ENCODE data around the gene PGR. TPM values are rescaled to one million over a fixed set of nuclear protein-coding genes. Genes with fewer than 3 reads are reported as not detected.
"Not testable (repeated sequence)": the region's sequence is repeated elsewhere in the genome, so short reads cannot be mapped to it uniquely, and the experiment has no call there.

PGR gene
- total RNA-seq, 1 donor from 2014 or later = 0.18 TPM

GRCh38 chr11:101019870-101020269 is 109.7 kb downstream of the PGR start:
- Histone ChIP-seq H3K79me2 (ENCODE audit: insufficient read depth, low read length) (no peaks in the 10 kb centered on the region), H3K27me3 (ENCODE audit: insufficient read depth, low read length) (peaks cover 2% of the 10 kb centered on the region), H4K20me1 (ENCODE audit: insufficient read depth, low read length) (no peaks in the 10 kb centered on the region), H3K9ac (ENCODE audit: low read length) (no peak overlapping the region), H3K9me3 (ENCODE audit: insufficient read depth, low read depth, low read length) (no peaks in the 10 kb centered on the region), H2AFZ (ENCODE audit: low read depth, low read length) (no peak overlapping the region), H3K4me1 (ENCODE audit: insufficient read depth, low read length) (no peaks in the 10 kb centered on the region), H3K36me3 (ENCODE audit: insufficient read depth, low read length) (no peaks in the 10 kb centered on the region), H3K4me2 (ENCODE audit: low read length) (no peak overlapping the region), H3K27ac (ENCODE audit: low read depth, low read length) (no peak overlapping the region), H3K4me3 (ENCODE audit: insufficient read depth, low read depth, low read length) (no peak overlapping the region)
- TF ChIP-seq EZH2 (IDR thresholded peaks at IDR 0.05; ENCODE audit: insufficient read depth, low read length) (no peak), CTCF (IDR thresholded peaks at IDR 0.05; ENCODE audit: insufficient read depth, low read depth, low read length) (no peak)
- Mint-ChIP-seq H3K36me3 (ENCODE audit: low read depth, unreplicated experiment) (no peaks in the 10 kb centered on the region), H3K4me3 (ENCODE audit: unreplicated experiment) (no peak overlapping the region), H3K4me1 (ENCODE audit: low read depth, unreplicated experiment) (no peaks in the 10 kb centered on the region), H3K27ac (ENCODE audit: unreplicated experiment) (no peak overlapping the region), H3K9me3 (ENCODE audit: unreplicated experiment) (no peaks in the 10 kb centered on the region), H3K27me3 (ENCODE audit: low read depth, unreplicated experiment) (no peaks in the 10 kb centered on the region)
- no peak for FAIRE-seq
- no peak for DNase-seq (ENCODE audit: low read depth)

- no peaks in the 10 kb centered on the region for H3K9me3 ChIP-seq (ENCODE audit: insufficient read depth, low read depth, low read length)
- no peak for TF ChIP-seq EZH2 (IDR thresholded peaks at IDR 0.05; ENCODE audit: insufficient read depth, low read length)
- TF ChIP-seq CTCF (IDR thresholded peaks at IDR 0.05; ENCODE audit: insufficient read depth, low read depth, low read length) = no peak
- H3K27ac Mint-ChIP-seq (ENCODE audit: unreplicated experiment) = no peak overlapping the region
These were observed 114.9 kb downstream of the PGR start for GRCh38 chr11:101014600-101015285.

GRCh38 chr11:101013702-101014101 is 115.9 kb downstream of the PGR start:
- H3K27me3 Mint-ChIP-seq (ENCODE audit: low read depth, unreplicated experiment); H3K27ac Mint-ChIP-seq (ENCODE audit: unreplicated experiment); DNase-seq (ENCODE audit: low read depth); H3K4me3 ChIP-seq (ENCODE audit: insufficient read depth, low read depth, low read length); H4K20me1 ChIP-seq (ENCODE audit: insufficient read depth, low read length); H2AFZ ChIP-seq (ENCODE audit: low read depth, low read length); FAIRE-seq; H3K4me1 ChIP-seq (ENCODE audit: insufficient read depth, low read length); H3K9ac ChIP-seq (ENCODE audit: low read length); H3K4me2 ChIP-seq (ENCODE audit: low read length); H3K79me2 ChIP-seq (ENCODE audit: insufficient read depth, low read length); H3K4me3 Mint-ChIP-seq (ENCODE audit: unreplicated experiment); H3K36me3 Mint-ChIP-seq (ENCODE audit: low read depth, unreplicated experiment); H3K27me3 ChIP-seq (ENCODE audit: insufficient read depth, low read length); H3K9me3 ChIP-seq (ENCODE audit: insufficient read depth, low read depth, low read length); H3K36me3 ChIP-seq (ENCODE audit: insufficient read depth, low read length); H3K27ac ChIP-seq (ENCODE audit: low read depth, low read length); H3K9me3 Mint-ChIP-seq (ENCODE audit: unreplicated experiment): not testable (repeated sequence)
- peaks cover 15% of the 10 kb centered on the region for H3K4me1 Mint-ChIP-seq (ENCODE audit: low read depth, unreplicated experiment)

More at GRCh38 chr11:101014600-101015285, 114.9 kb downstream of the PGR start:
- no peaks in the 10 kb centered on the region for H3K36me3 Mint-ChIP-seq (ENCODE audit: low read depth, unreplicated experiment)
- H3K9me3 Mint-ChIP-seq (ENCODE audit: unreplicated experiment) = peaks cover 2% of the 10 kb centered on the region
- peaks cover 15% of the 10 kb centered on the region for H3K4me1 Mint-ChIP-seq (ENCODE audit: low read depth, unreplicated experiment)
- no peak overlapping the region for H3K4me3 Mint-ChIP-seq (ENCODE audit: unreplicated experiment)
- Histone ChIP-seq H3K4me2 (ENCODE audit: low read length) (no peak overlapping the region), H3K4me1 (ENCODE audit: insufficient read depth, low read length) (peaks cover 7% of the 10 kb centered on the region), H3K4me3 (ENCODE audit: insufficient read depth, low read depth, low read length) (no peak overlapping the region), H2AFZ (ENCODE audit: low read depth, low read length) (no peak overlapping the region), H4K20me1 (ENCODE audit: insufficient read depth, low read length) (no peaks in the 10 kb centered on the region), H3K9ac (ENCODE audit: low read length) (no peak overlapping the region), H3K36me3 (ENCODE audit: insufficient read depth, low read length) (no peaks in the 10 kb centered on the region), H3K27me3 (ENCODE audit: insufficient read depth, low read length) (peaks cover 2% of the 10 kb centered on the region), H3K27ac (ENCODE audit: low read depth, low read length) (no peak overlapping the region), H3K79me2 (ENCODE audit: insufficient read depth, low read length) (no peaks in the 10 kb centered on the region)
- H3K27me3 Mint-ChIP-seq (ENCODE audit: low read depth, unreplicated experiment) = no peaks in the 10 kb centered on the region
- DNase-seq (ENCODE audit: low read depth) (no peak), FAIRE-seq (no peak)
